GM18519 (cell line): ENCODE data around the gene RIPK3.
"Not testable (repeated sequence)": the region's sequence is repeated elsewhere in the genome, so short reads cannot be mapped to it uniquely, and the experiment has no call there.

ENCODE experiments used
- ATAC-seq: cut with Tn5 transposase; IDR thresholded peaks from one replicate; pipeline ENCODE4 v1.9.1; 2021; ENCODE audit warnings: mild to moderate bottlenecking, moderate library complexity; ENCODE audit not compliant: unreplicated experiment, low FRiP score

Gene RIPK3

GRCh38 chr14:24369907-24370687 is 30.3 kb upstream of the RIPK3 start:
- ATAC-seq: no peak

- no peak for ATAC-seq
Observed at GRCh38 chr14:24369463-24369862, 29.7 kb upstream of the RIPK3 start.

GRCh38 chr14:24368562-24369252 is 28.9 kb upstream of the RIPK3 start:
- no peak for ATAC-seq

- no peak for ATAC-seq
Observed at GRCh38 chr14:24368212-24368561, 28.4 kb upstream of the RIPK3 start.

- ATAC-seq: no peak
Observed at GRCh38 chr14:24367514-24368211, 27.9 kb upstream of the RIPK3 start, which contains the start of gene NFATC4. Gene NFATC4, plus strand, starts transcription at chr14:24368184. Its CDS starts 157 bp downstream, at chr14:24368341.

- ATAC-seq: peak; percentile 40
Observed at GRCh38 chr14:24366721-24367513, 27.1 kb upstream of the RIPK3 start.

- ATAC-seq: no peak
Observed at GRCh38 chr14:24366413-24366720, 26.6 kb upstream of the RIPK3 start.

GRCh38 chr14:24365600-24366412 is 26.0 kb upstream of the RIPK3 start:
- ATAC-seq: no peak

- no peak for ATAC-seq
Observed at GRCh38 chr14:24364841-24365240, 25.1 kb upstream of the RIPK3 start.

- ATAC-seq: no peak
Observed at GRCh38 chr14:24363401-24363800, 23.6 kb upstream of the RIPK3 start.

- ATAC-seq: no peak
Observed at GRCh38 chr14:24362241-24362960, 22.6 kb upstream of the RIPK3 start.

GRCh38 chr14:24361326-24361725 is 21.5 kb upstream of the RIPK3 start:
- no peak for ATAC-seq

GRCh38 chr14:24360281-24360680 is 20.5 kb upstream of the RIPK3 start:
- ATAC-seq: no peak

- no peak for ATAC-seq
Observed at GRCh38 chr14:24356208-24356607, 16.4 kb upstream of the RIPK3 start.

GRCh38 chr14:24355009-24355408 is 15.2 kb upstream of the RIPK3 start:
- ATAC-seq: no peak

GRCh38 chr14:24354482-24354825 is 14.7 kb upstream of the RIPK3 start:
- not testable (repeated sequence) for ATAC-seq

- no peak for ATAC-seq
Observed at GRCh38 chr14:24353559-24354481, 14.0 kb upstream of the RIPK3 start.

- ATAC-seq: no peak
Observed at GRCh38 chr14:24351517-24351916, 11.7 kb upstream of the RIPK3 start.
